Measurements from ENCODE around the gene UGT1A5. TPM values are rescaled to one million over a fixed set of nuclear protein-coding genes. Genes with fewer than 3 reads are reported as not detected.

UGT1A5 gene
- total RNA-seq, 1 experiment from 2014 or later, result 7.1 TPM

GRCh38 chr2:233807215-233807865 is 94.6 kb downstream of the UGT1A5 start:
- intact Hi-C loops (cut with micrococcal nuclease; ENCODE audit: unreplicated experiment), result no loop called here
- TF ChIP-seq, protein P1, sequence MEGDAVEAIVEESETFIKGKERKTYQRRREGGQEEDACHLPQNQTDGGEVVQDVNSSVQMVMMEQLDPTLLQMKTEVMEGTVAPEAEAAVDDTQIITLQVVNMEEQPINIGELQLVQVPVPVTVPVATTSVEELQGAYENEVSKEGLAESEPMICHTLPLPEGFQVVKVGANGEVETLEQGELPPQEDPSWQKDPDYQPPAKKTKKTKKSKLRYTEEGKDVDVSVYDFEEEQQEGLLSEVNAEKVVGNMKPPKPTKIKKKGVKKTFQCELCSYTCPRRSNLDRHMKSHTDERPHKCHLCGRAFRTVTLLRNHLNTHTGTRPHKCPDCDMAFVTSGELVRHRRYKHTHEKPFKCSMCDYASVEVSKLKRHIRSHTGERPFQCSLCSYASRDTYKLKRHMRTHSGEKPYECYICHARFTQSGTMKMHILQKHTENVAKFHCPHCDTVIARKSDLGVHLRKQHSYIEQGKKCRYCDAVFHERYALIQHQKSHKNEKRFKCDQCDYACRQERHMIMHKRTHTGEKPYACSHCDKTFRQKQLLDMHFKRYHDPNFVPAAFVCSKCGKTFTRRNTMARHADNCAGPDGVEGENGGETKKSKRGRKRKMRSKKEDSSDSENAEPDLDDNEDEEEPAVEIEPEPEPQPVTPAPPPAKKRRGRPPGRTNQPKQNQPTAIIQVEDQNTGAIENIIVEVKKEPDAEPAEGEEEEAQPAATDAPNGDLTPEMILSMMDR (IDR thresholded peaks at IDR 0.05; ENCODE audit: unreplicated experiment), result no peak
- H3K4me1 Mint-ChIP-seq (ENCODE audit: low read depth, unreplicated experiment), result no peaks in the 10 kb centered on the region
- BruUV-seq (replicated peaks), result no TSS peak
- no peak overlapping the region for H3K27ac Mint-ChIP-seq (ENCODE audit: unreplicated experiment)
- H3K27me3 Mint-ChIP-seq (ENCODE audit: unreplicated experiment), result peaks cover 24% of the 10 kb centered on the region
- no peak overlapping the region for H3K4me3 Mint-ChIP-seq (ENCODE audit: low read depth, unreplicated experiment)
- H3K36me3 Mint-ChIP-seq (ENCODE audit: insufficient read depth, unreplicated experiment), result no peaks in the 10 kb centered on the region
- DNase-seq, result peak; percentile 13
- CTCF ChIA-PET, result no interaction called here
- no peaks in the 10 kb centered on the region for H3K9me3 Mint-ChIP-seq (ENCODE audit: low read depth, unreplicated experiment)

DNA sequence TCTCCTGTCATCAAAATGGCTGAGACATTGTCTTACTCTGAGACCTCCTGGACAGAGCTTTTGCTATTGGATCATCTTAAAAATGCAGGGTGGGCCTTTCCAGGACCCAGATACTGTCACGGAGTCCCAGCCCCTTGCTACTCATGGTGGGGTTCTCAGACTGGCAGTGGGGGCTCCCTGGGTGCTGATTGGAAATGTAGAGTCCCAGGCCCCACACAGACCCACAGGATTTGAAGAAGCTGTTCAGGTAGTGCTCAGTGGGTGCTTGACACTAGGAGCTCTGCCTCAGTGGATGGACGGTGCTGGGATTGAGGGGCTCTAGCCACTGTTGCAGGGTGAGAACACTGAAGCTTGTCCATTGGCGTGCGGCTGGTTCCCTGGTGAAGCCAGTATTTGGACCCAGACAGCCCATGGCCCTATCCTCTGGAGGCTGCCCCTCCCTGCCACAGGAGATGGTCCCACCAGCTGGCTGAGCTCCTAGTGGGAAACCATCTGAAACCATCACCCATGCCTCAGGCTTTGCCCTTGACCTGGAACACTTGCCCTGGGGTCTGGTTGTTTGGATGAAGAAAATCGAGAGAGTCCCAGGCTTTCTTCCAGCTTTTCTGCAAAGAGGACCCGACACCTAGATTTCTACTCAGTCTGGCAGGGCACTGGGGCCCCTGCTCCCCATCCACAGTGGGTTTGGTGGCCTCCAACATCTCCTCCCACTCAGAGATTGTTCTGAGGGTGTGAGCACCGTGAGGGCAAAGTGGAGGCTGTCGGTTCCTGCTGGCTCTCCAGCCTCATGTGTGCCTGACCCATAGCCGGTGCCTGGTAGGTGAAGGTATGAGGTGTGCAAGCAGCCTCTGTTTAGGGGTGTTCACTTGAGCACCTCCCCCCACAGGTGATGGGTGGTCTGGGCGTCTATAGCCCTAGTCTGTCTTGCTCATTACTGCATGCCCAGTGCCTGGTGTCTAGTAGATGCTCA is 95.5 kb downstream of the UGT1A5 start:
- no peak overlapping the region for H3K27ac Mint-ChIP-seq (ENCODE audit: unreplicated experiment)
- TF ChIP-seq, protein P1 (IDR thresholded peaks at IDR 0.05; ENCODE audit: unreplicated experiment), result no peak
- no peaks in the 10 kb centered on the region for H3K4me1 Mint-ChIP-seq (ENCODE audit: low read depth, unreplicated experiment)
- H3K4me3 Mint-ChIP-seq (ENCODE audit: low read depth, unreplicated experiment), result no peak overlapping the region
- CTCF ChIA-PET, result no interaction called here
- DNase-seq, result no peak
- intact Hi-C loops (cut with micrococcal nuclease; ENCODE audit: unreplicated experiment), result no loop called here
- H3K36me3 Mint-ChIP-seq (ENCODE audit: insufficient read depth, unreplicated experiment), result no peaks in the 10 kb centered on the region
- no TSS peak for BruUV-seq (replicated peaks)
- H3K9me3 Mint-ChIP-seq (ENCODE audit: low read depth, unreplicated experiment), result no peaks in the 10 kb centered on the region
- peaks cover 28% of the 10 kb centered on the region for H3K27me3 Mint-ChIP-seq (ENCODE audit: unreplicated experiment)

GRCh38 chr2:233810385-233810784 is 97.7 kb downstream of the UGT1A5 start:
- Mint-ChIP-seq H3K27me3 (ENCODE audit: unreplicated experiment) (peaks cover 28% of the 10 kb centered on the region), H3K4me1 (ENCODE audit: low read depth, unreplicated experiment) (no peaks in the 10 kb centered on the region), H3K4me3 (ENCODE audit: low read depth, unreplicated experiment) (no peak overlapping the region), H3K36me3 (ENCODE audit: insufficient read depth, unreplicated experiment) (no peaks in the 10 kb centered on the region), H3K27ac (ENCODE audit: unreplicated experiment) (no peak overlapping the region), H3K9me3 (ENCODE audit: low read depth, unreplicated experiment) (no peaks in the 10 kb centered on the region)
- intact Hi-C loops (cut with micrococcal nuclease; ENCODE audit: unreplicated experiment), result no loop called here
- CTCF ChIA-PET, result no interaction called here
- DNase-seq, result no peak
- no TSS peak for BruUV-seq (replicated peaks)
- TF ChIP-seq, protein P1 (IDR thresholded peaks at IDR 0.05; ENCODE audit: unreplicated experiment), result no peak

DNA sequence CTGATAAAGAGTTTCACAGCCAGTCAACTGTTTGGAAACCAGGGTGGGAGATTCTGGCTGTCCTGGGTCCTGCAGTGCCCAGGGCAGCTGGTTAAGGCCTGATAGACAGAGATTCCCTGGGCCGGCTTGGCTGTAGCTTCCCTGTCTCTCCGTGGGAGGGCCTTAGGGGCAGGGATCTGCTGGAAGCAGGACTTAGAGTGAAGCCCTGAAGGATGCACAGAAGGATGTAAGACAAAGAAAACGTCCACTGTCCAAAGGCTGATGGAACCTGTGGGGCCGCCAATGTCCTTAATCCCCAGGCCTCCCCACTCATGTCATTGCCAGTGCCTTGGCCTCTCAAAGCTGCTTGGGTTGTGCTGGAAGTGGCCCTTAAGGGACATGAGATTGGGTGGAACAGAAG is 98.4 kb downstream of the UGT1A5 start:
- H3K27me3 Mint-ChIP-seq (ENCODE audit: unreplicated experiment), result peaks cover 28% of the 10 kb centered on the region
- DNase-seq, result no peak
- no peaks in the 10 kb centered on the region for H3K36me3 Mint-ChIP-seq (ENCODE audit: insufficient read depth, unreplicated experiment)
- H3K9me3 Mint-ChIP-seq (ENCODE audit: low read depth, unreplicated experiment), result no peaks in the 10 kb centered on the region
- CTCF ChIA-PET, result no interaction called here
- intact Hi-C loops (cut with micrococcal nuclease; ENCODE audit: unreplicated experiment), result no loop called here
- no peaks in the 10 kb centered on the region for H3K4me1 Mint-ChIP-seq (ENCODE audit: low read depth, unreplicated experiment)
- BruUV-seq (replicated peaks), result no TSS peak
- H3K27ac Mint-ChIP-seq (ENCODE audit: unreplicated experiment), result no peak overlapping the region
- TF ChIP-seq, protein P1 (IDR thresholded peaks at IDR 0.05; ENCODE audit: unreplicated experiment), result no peak
- no peak overlapping the region for H3K4me3 Mint-ChIP-seq (ENCODE audit: low read depth, unreplicated experiment)
